ENCODE results near the gene CCDC180. TPM values are rescaled to one million over a fixed set of nuclear protein-coding genes. Genes with fewer than 3 reads are reported as not detected.

CCDC180 gene
- total RNA-seq, 2 donors from 2014 or later = 4.9 to 10.9 TPM

DNA sequence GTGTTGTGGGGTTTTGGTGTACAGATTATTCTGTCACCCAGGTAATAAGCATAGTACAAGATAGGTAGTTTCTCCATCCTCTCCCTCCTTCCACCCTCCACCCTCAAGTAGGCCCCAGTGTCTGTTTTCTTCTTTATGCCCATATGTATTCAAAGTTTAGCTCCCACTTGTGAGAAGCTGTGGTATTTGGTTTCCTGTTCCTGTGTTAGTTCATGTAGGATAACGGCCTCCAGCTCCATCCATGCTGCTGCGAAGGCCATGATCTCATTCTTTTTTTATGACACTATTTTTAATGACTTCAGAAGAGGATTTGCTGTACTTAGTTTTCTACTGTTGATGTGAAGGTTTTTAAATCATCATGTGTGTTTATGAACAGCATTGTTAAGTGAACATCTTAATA lies 11.9 kb downstream of the CCDC180 start:
- Histone ChIP-seq H3K27me3 (ENCODE audit: control insufficient read depth, insufficient read depth, low read length, poor library complexity, severe bottlenecking) (no peaks in the 10 kb centered on the region), H3K4me3 (ENCODE audit: low read length) (no peak overlapping the region), H3K9me3 (ENCODE audit: control insufficient read depth, low read length) (no peaks in the 10 kb centered on the region), H3K4me1 (ENCODE audit: control insufficient read depth, insufficient read depth, low read length) (peaks cover 5% of the 10 kb centered on the region), H3K27ac (ENCODE audit: low read depth, low read length) (no peak overlapping the region), H3K36me3 (ENCODE audit: control insufficient read depth, insufficient read depth, low read length) (no peaks in the 10 kb centered on the region), H3K9ac (ENCODE audit: extremely low read depth, low read length, poor library complexity, severe bottlenecking) (no peak overlapping the region)
- Mint-ChIP-seq H3K27ac (no peak overlapping the region), H3K36me3 (ENCODE audit: low read depth) (no peaks in the 10 kb centered on the region), H3K9me3 (no peaks in the 10 kb centered on the region), H3K27me3 (ENCODE audit: insufficient read depth) (no peaks in the 10 kb centered on the region), H3K4me3 (no peak overlapping the region), H3K4me1 (peaks cover 6% of the 10 kb centered on the region)
- DNase-seq = no peak
- whole genome bisulfite sequencing, 2 experiments (ENCODE audit: insufficient coverage in 1 of 2, insufficient read length in 1 of 2) = 82% methylated on average over 2 of the region's 2 CpGs; no CpG with 5 or more reads in 1 of the 2 experiments
- TF ChIP-seq CTCF (conservative IDR thresholded peaks at IDR 0.05) = no peak

DNA sequence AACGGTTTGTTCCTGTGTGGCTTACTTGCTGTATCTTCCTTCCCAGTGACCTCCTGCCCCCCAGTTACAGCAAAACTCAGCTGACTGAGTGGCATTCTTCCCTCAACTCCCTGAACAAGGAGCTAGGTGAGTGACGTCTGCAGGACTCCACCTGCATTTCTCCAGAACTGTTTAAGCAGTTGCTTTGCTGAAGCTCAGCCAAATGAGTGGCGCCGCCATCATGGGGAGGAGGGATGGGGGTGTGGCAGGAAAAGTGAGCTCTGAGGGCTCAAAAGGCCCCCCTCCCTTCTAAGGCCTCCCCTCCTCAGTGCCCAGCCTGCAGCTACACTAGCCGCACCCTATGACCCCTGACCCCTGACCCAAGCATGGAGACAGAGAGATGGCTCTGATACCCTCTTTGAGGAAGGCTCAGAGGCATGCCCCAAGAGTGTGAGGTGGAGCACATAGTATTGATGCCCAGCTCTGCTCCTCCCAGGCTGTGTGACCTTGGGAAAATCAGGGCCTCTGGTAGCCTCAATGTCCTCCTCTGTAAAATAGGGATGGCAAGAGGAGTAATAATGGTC lies 12.7 kb downstream of the CCDC180 start:
- Mint-ChIP-seq H3K27ac (no peak overlapping the region), H3K4me1 (peaks cover 6% of the 10 kb centered on the region), H3K9me3 (no peaks in the 10 kb centered on the region), H3K36me3 (ENCODE audit: low read depth) (no peaks in the 10 kb centered on the region), H3K4me3 (no peak overlapping the region), H3K27me3 (ENCODE audit: insufficient read depth) (no peaks in the 10 kb centered on the region)
- no peaks in the 10 kb centered on the region for H3K36me3 ChIP-seq (ENCODE audit: control insufficient read depth, insufficient read depth, low read length)
- H3K4me1 ChIP-seq (ENCODE audit: control insufficient read depth, insufficient read depth, low read length) = peaks cover 5% of the 10 kb centered on the region
- H3K9ac ChIP-seq (ENCODE audit: extremely low read depth, low read length, poor library complexity, severe bottlenecking) = no peak overlapping the region
- H3K27ac ChIP-seq (ENCODE audit: low read depth, low read length) = no peak overlapping the region
- no peaks in the 10 kb centered on the region for H3K27me3 ChIP-seq (ENCODE audit: control insufficient read depth, insufficient read depth, low read length, poor library complexity, severe bottlenecking)
- 94 to 100% methylated on average over 1 to 5 of the region's 5 CpGs for WGBS, 2 experiments (ENCODE audit: insufficient coverage in 1 of 2, insufficient read length in 1 of 2)
- H3K9me3 ChIP-seq (ENCODE audit: control insufficient read depth, low read length) = no peaks in the 10 kb centered on the region
- no peak overlapping the region for H3K4me3 ChIP-seq (ENCODE audit: low read length)
- no peak for TF ChIP-seq CTCF (conservative IDR thresholded peaks at IDR 0.05)
- DNase-seq = no peak

DNA sequence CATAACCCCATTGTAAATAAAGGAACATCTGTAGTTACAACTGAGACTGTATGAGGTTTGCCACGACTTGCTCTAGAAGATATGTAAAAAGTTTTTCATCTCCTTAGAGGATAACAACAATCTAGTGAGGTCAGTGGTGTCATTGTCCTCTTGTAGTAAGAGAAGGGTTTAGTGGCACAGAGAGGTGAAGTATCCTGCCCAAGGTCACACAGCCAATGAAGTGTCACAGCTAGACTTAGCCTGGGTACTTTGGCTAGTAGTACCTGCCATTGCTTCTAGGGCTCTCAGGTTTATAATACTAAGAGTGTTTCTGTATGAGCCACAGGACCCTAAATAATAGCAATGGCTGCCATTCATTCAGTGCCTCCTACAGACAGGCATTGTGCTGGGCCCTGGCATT lies 13.8 kb downstream of the CCDC180 start:
- no peak overlapping the region for H3K9ac ChIP-seq (ENCODE audit: extremely low read depth, low read length, poor library complexity, severe bottlenecking)
- H3K36me3 ChIP-seq (ENCODE audit: control insufficient read depth, insufficient read depth, low read length) = no peaks in the 10 kb centered on the region
- no peaks in the 10 kb centered on the region for H3K9me3 Mint-ChIP-seq
- TF ChIP-seq CTCF (conservative IDR thresholded peaks at IDR 0.05) = no peak
- no peaks in the 10 kb centered on the region for H3K27me3 Mint-ChIP-seq (ENCODE audit: insufficient read depth)
- H3K27me3 ChIP-seq (ENCODE audit: control insufficient read depth, insufficient read depth, low read length, poor library complexity, severe bottlenecking) = no peaks in the 10 kb centered on the region
- no peak overlapping the region for H3K27ac ChIP-seq (ENCODE audit: low read depth, low read length)
- WGBS, 2 experiments (ENCODE audit: insufficient coverage in 1 of 2, insufficient read length in 1 of 2) = 86% methylated on average over 1 of the region's 1 CpG; no CpG with 5 or more reads in 1 of the 2 experiments
- H3K36me3 Mint-ChIP-seq (ENCODE audit: low read depth) = no peaks in the 10 kb centered on the region
- H3K27ac Mint-ChIP-seq = no peak overlapping the region
- no peaks in the 10 kb centered on the region for H3K9me3 ChIP-seq (ENCODE audit: control insufficient read depth, low read length)
- H3K4me3 Mint-ChIP-seq = no peak overlapping the region
- no peak overlapping the region for H3K4me3 ChIP-seq (ENCODE audit: low read length)
- peaks cover 5% of the 10 kb centered on the region for H3K4me1 ChIP-seq (ENCODE audit: control insufficient read depth, insufficient read depth, low read length)
- no peak for DNase-seq
- H3K4me1 Mint-ChIP-seq = peaks cover 6% of the 10 kb centered on the region
